HG02981 (cell line): ENCODE results near the gene MPIG6B.

Experiments used
- ATAC-seq: cut with Tn5 transposase; IDR thresholded peaks from one replicate; pipeline ENCODE4 v1.9.1; 2021; ENCODE audit warnings: mild to moderate bottlenecking, moderate library complexity; ENCODE audit not compliant: unreplicated experiment

The MPIG6B gene, protein sequence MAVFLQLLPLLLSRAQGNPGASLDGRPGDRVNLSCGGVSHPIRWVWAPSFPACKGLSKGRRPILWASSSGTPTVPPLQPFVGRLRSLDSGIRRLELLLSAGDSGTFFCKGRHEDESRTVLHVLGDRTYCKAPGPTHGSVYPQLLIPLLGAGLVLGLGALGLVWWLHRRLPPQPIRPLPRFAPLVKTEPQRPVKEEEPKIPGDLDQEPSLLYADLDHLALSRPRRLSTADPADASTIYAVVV

DNA sequence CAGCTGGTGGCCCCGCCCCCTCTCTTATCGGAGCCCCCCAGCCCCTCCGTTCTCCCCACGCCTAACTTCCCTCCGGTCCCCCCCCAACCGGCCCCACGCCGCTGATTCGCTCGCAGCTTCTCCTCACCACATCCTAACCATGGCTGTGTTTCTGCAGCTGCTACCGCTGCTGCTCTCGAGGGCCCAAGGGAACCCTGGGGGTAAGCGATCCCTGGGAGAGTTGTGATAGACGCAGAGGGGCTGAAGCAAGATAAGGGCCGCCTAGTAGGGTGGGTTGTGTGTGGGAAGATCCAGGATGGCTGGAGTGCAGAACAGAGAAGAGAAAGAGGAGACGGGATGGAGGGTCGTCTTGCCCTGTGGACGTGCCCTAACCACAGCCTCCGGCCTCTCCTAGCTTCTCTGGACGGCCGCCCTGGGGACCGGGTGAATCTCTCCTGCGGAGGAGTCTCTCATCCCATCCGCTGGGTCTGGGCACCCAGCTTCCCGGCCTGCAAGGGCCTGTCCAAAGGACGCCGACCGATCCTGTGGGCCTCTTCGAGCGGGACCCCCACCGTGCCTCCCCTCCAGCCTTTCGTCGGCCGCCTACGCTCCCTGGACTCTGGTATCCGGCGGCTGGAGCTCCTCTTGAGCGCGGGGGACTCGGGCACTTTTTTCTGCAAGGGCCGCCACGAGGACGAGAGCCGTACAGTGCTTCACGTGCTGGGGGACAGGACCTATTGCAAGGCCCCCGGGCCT, at the start of gene MPIG6B:
MPIG6B (plus strand) TSS at position 129 of the 735 bp plus-strand sequence; CDS start at position 140, 11 bp downstream.
- no peak for ATAC-seq

DNA sequence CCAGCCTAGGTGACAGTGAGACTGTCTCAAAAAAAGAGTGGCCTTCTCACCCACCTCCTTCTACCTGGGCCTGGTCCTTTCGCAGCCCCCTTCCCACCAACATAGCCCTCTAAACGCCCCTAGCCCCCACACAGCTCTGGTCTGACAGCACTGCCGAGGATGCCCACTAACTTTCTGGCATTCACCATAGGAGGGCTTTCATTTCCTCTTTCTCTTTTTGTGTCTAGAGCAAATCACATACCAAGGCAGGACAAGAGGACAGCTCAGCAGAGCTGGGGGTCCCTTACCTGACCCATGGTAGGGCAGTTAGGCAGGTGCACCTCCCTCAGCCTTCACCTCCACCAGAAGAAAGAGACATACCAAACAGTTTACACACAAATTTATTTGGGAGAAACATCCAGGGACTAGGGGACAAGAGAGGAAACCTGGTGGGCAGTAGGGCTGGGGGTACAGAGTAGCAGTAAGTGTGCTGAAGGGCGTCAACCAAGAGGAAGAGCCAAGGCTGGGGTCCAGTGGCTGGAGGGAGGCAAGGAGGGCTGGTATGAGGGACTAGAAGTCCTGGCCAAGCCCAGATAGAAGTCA, 46.8 kb upstream of the MPIG6B start:
- no peak for ATAC-seq

- no peak for ATAC-seq
Observed at GRCh38 chr6:31676904-31677303, 46.3 kb upstream of the MPIG6B start.

DNA sequence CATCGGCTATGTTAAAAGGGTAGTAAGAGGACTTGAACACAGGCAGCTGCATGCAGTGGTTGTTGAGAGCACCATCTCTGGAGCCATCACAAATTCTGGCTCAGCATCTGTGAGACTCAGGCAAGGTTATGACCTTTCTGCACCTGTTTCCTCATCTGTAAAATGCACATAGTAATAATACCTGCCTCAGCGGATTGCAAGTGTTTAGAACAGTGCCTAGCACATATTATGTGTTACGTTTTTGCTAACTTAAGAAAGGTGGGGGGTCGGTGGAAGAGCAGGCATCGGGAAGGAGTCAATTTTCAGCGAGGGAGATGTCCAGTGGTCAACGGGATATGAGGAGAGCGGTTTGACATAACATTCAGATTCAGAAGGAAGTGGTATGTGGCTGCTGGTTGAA, 45.2 kb upstream of the MPIG6B start:
- ATAC-seq = no peak

- no peak for ATAC-seq
Observed at GRCh38 chr6:31680226-31681134, 42.7 kb upstream of the MPIG6B start, which contains the start of gene LY6G5C. LY6G5C (minus strand) TSS chr6:31681067; CDS start chr6:31680373, 694 bp downstream.

GRCh38 chr6:31681135-31681671, 42.0 kb upstream of the MPIG6B start:
- no peak for ATAC-seq

DNA sequence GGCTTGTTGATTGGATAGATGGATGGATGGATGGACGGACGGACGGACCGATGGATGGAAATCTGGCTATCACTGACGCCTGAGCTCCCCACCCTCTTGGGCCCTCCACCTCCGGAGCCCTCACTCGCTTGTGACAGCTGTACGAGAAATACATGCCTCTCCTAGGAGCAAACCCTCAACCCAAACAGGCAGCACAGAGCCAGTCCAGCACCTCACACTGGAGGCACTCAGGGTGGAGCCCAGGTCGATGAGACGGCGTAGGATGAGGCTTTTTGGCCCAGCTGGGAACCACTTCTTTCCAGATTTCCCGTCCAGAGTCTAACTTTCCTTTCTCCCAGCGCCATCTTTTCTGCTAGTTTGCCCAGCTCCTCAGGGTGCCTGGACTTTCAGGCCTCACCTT, 39.6 kb upstream of the MPIG6B start:
- no peak for ATAC-seq

- ATAC-seq = no peak
Observed at GRCh38 chr6:31686483-31686882, 36.7 kb upstream of the MPIG6B start.

GRCh38 chr6:31687321-31687720, 35.9 kb upstream of the MPIG6B start:
- ATAC-seq = no peak

DNA sequence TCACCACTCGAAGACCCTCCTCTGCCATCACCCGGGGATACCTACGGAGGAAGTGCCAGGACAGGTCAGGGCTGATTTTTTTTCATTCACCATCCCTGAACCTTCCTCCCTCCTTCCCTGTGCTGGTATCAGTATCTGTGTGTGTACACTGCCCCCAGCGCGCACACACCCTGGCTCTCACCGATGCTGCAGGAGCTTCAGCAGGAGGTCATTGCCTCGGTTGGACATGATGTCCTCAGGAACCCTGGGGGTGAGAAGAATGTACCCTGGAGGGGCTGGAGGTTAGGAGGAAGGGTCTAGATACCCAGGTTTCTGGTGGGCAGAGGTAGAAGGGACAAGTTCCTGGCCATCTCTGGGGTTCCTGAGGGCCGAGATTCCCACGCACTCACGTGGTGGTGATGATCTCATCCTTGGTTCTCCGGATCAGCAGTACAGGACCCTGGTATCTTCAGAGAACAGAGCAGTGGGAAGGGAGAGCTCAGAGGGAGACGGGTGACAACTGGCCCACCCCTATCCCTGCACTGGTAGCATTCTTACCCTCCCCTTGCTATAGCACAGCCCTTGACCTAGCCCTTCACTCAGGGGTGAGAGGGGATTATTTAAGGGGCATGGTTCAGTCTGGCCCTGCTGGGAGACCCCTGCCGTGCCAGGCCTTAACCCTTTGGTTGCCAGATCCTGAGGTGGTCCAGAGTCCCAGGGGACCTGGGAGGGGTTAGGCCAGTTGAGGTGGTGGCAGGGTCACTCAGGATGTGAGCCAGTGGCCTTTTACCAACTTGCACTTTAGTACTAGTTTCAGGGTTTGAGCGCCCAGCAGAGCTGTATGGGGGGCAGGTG, 35.1 kb upstream of the MPIG6B start:
- no peak for ATAC-seq

DNA sequence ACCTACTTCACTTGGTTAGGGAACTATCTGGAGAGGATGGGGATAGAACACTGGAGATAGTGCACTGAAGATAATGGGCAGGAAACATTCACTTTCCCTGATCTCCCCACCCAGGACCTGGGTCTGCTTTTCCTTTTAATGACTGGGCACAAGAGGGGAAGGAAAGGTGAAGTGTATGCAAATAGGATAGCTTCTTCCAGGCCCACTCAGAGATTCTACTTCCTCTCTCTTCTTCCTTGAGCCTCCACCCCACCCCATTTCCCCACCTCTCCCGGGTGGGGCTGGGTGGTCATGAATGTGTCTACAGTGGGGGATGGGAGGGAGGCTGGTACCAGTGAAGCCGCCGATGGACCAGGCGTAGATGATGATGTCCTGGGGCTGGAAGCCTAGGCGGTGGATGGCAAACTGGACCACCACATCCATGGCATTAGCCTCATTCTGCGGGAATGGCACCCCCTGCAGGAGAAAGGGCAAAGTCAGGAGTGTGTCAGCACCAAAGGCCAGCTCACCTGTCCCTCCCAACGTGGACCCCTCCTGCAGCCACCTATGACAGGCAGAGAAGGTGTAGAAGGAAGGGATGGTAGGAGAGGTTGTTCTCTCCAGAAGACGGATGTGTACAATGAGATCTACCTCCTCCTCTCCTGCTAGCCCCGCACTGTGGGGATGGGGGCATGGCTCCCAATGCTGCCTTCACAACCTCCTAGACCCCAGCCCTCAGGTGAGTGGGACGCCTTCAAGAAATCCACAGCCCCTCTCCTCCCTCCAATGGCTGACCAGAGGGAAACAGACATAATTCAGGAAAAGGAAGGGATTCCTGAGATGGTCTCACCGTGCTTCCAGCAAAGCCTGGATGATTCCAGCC, 33.7 kb upstream of the MPIG6B start:
- ATAC-seq = no peak

GRCh38 chr6:31690231-31691077, 32.7 kb upstream of the MPIG6B start:
- no peak for ATAC-seq

DNA sequence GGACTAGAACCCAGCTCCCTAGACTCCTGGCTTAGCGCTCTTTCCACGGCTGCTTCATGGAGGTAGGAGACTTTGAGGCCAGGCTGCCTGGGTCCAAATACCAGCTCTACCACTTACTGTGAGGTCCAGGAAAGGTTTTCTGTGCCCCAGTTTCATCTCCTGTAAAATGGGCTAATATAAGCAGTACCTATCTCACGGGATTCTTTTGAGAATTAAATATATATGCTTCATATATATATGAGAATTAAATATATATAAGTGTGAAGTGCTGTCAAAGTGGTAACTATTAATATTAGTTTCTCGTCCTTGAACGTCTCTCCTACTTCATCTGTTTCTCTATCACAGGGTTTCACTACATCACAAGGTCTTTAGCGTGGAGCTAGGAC, 32.1 kb upstream of the MPIG6B start:
- ATAC-seq = no peak

DNA sequence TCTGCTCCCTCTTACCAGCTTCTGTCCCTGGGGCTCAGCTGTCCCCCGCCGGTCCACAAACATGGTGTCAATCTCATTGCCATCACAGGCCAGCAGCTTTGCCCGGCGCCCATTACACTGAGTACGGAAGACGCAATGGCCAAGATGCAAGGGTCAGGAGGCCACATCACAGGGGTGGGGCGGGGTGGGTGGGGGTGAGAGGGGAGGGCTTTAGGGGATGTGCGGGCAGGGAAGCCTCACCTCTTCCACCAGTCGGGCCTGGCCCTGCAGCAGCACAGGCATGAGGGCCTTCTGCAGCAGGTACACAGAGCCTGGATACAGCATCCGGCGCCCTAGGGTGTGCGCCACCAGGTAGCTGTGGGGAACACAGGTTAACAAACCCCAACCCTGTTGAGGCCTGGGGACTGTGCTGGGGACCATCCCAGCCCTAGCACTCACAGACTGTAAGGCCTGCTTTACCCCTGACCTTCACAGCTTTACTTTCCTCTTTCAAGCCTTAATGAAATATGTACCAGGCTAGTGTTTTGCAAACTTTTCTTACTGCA, 31.5 kb upstream of the MPIG6B start:
- ATAC-seq = no peak

DNA sequence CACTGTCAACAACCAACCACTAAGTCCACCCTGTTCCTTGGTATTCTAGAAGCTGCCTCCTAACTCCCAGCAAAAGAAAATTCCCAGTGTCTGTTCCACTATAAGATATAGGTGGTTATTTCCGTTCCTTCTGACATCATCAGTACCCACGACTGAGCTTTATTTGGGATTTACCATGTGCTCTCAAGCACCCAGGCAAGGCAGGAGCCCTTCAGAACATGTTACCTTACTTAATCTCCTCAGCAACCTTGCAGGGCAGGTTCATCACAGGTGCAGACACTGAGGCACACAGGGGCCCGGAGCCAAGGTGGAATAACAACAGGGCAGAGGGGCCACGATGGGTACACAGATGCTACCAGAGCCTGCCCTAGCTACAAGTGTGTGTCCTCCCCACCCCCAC, 30.8 kb upstream of the MPIG6B start:
- ATAC-seq = no peak

DNA sequence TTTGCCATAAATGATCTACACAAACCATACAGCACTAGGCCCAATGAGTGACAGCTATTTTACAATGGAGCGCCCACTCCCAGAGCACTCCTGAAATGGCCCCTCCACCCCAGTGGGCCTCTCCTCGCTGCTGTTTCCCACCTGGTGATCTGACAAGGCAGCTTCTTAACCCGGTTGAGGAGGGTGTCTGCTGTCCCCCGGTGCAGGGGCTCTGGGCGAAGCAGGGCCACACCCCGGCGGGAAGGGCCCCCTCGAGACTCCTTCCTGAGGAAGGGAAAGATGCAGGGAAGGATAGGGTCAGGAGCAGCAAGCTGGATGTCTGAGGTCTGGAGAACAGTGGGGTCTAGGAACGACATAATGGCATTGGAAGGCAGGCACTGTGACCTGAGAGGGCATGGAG, 30.3 kb upstream of the MPIG6B start:
- ATAC-seq = no peak

- ATAC-seq = no peak
Observed at GRCh38 chr6:31693535-31693934, 29.6 kb upstream of the MPIG6B start.

GRCh38 chr6:31697555-31697954, 25.6 kb upstream of the MPIG6B start:
- no peak for ATAC-seq
